Measurements from ENCODE around the gene SGCA. TPM values are rescaled to one million over a fixed set of nuclear protein-coding genes. Genes with fewer than 3 reads are reported as not detected.

The SGCA gene
- total RNA-seq, 1 experiment from 2014 or later = 0.24 TPM

GRCh38 chr17:50191359-50192143 lies 25.7 kb downstream of the SGCA start:
- Histone ChIP-seq H4K8ac (replicated peaks; ENCODE audit: insufficient read length, low read depth, low read length) (no peak overlapping the region), H3K27me3 (ENCODE audit: insufficient read depth, low read length) (no peaks in the 10 kb centered on the region), H3K79me1 (ENCODE audit: insufficient read depth, low read depth, low read length, poor library complexity, severe bottlenecking) (no peaks in the 10 kb centered on the region), H3T11ph (ENCODE audit: low read length) (no peak overlapping the region), H3K9me3 (ENCODE audit: control insufficient read depth, low read depth, low read length) (no peaks in the 10 kb centered on the region), H2AK5ac (ENCODE audit: insufficient read length, low read length) (no peak overlapping the region), H3K56ac (ENCODE audit: insufficient read length, low read depth, low read length) (no peak overlapping the region), H2BK5ac (ENCODE audit: insufficient read length, low read length) (no peak overlapping the region), H3K23ac (ENCODE audit: insufficient read length, low read depth, low read length) (no peak overlapping the region), H3K9ac (ENCODE audit: extremely low read depth, insufficient read length, low read length) (no peak overlapping the region), H2AFZ (ENCODE audit: low read length) (no peak overlapping the region), H3K23me2 (ENCODE audit: insufficient read length, low read depth, low read length, poor library complexity, severe bottlenecking) (no peaks in the 10 kb centered on the region), H2BK12ac (ENCODE audit: insufficient read length, low read depth, low read length) (no peak overlapping the region), H3K18ac (ENCODE audit: insufficient read length, low read depth, low read length) (no peak overlapping the region), H3K4me2 (ENCODE audit: insufficient read depth, insufficient read length, low read length) (no peak overlapping the region), H3K27ac (ENCODE audit: insufficient read length, low read depth, low read length) (no peak overlapping the region), H2BK120ac (ENCODE audit: low read depth, low read length, poor library complexity, severe bottlenecking) (no peak overlapping the region), H4K91ac (ENCODE audit: insufficient read length, low read depth, low read length) (no peak overlapping the region), H2BK15ac (ENCODE audit: low read depth, low read length) (no peak overlapping the region), H3K14ac (ENCODE audit: insufficient read depth, low read length) (no peak overlapping the region), H4K20me1 (ENCODE audit: control insufficient read depth, insufficient read depth, insufficient read length) (no peaks in the 10 kb centered on the region), H2BK20ac (ENCODE audit: low read depth, low read length, poor library complexity, severe bottlenecking) (no peak overlapping the region), H3K79me2 (ENCODE audit: insufficient read depth, low read length) (no peaks in the 10 kb centered on the region), H3K4ac (ENCODE audit: low read depth, low read length) (no peak overlapping the region), H3K4me1 (ENCODE audit: insufficient read depth, low read length) (no peaks in the 10 kb centered on the region), H4K5ac (ENCODE audit: insufficient read length, low read depth, low read length) (no peak overlapping the region)
- WGBS (ENCODE audit: extremely low coverage, insufficient read length, low lambda C conversion rate) = no CpG with 5 or more reads among the region's 21 CpGs
- no peaks in the 10 kb centered on the region for H3K4me1 Mint-ChIP-seq
- H3K4me3 Mint-ChIP-seq = no peak overlapping the region
- no peak overlapping the region for H3K27ac Mint-ChIP-seq
- no peaks in the 10 kb centered on the region for H3K9me3 Mint-ChIP-seq
- TF ChIP-seq CTCF (conservative IDR thresholded peaks at IDR 0.05) = no peak
- no peak for DNase-seq
- H3K27me3 Mint-ChIP-seq (ENCODE audit: low read depth) = no peaks in the 10 kb centered on the region
- H3K36me3 Mint-ChIP-seq (ENCODE audit: insufficient read depth in 1 of 3, low read depth in 3 of 3) = peaks cover 5 to 81% (median 72%) of the 10 kb centered on the region in 3 experiments; a peak in 6 of 7 replicates

Measured in H9 (cell line).